Measurements from ENCODE around the gene ASB4. TPM values are rescaled to one million over a fixed set of nuclear protein-coding genes. Genes with fewer than 3 reads are reported as not detected.

The ASB4 gene
- total RNA-seq, 1 donor from 2014 or later = 0.31 TPM

DNA sequence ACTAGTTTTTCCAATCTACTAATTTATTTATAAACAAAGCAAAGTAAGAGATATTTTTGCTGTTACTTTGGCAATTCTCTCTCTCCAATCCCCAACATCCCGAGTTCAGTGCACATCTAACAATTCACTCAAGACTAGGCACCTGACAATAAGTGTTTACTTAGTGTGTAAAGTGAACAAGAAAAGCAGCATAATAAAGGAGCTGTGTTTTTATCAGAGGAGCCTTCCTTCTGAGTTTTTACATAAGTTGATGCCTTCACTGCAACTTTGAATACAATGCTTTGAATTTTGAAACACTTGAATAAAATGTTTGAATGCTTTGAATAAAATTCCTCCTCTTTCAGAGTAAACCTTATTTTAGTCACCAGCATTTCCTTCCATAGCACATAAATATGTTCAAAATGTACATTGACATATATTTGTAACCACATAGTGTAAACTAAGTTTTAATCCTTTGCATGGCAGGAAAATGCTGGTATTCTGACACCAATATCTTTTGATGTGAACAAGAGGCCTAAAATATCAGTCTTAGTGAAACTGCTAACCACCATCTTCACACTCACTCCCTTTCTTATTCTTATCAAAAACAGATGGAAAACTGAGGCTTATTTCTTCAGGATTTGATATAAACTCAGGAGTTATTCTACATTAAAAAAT lies 99.2 kb downstream of the ASB4 start:
- peaks cover 3% of the 10 kb centered on the region for H3K36me3 Mint-ChIP-seq

DNA sequence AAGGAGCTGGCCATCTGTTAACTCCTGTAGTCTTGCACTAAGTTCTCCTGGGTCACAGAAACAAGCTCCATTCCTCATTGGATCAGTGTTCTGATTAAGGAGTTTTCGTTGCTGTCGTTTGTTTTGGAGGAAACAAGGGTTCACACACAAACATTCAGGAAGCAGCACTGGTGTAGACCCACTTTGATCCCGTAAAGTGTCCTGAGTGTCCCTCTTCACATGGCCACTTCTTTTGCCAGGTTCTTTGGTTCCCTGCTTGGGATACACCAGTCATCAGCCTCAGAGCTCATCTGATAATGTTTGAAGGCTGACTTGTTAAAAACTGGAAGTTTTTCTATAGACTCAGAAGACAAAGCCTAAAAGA lies 99.7 kb downstream of the ASB4 start:
- no peaks in the 10 kb centered on the region for H3K27me3 Mint-ChIP-seq
- H3K27ac Mint-ChIP-seq = no peak overlapping the region
- no peak for DNase-seq (ENCODE audit: extremely low spot score, unreplicated experiment)
- no peak overlapping the region for H3K4me3 Mint-ChIP-seq
- H3K9me3 Mint-ChIP-seq = no peaks in the 10 kb centered on the region
- peaks cover 4% of the 10 kb centered on the region for H3K4me1 Mint-ChIP-seq (ENCODE audit: unreplicated experiment)
- H3K36me3 Mint-ChIP-seq = peaks cover 3% of the 10 kb centered on the region
- TF ChIP-seq CTCF (conservative IDR thresholded peaks at IDR 0.05) = no peak

More for the DNA sequence above, 99.2 kb downstream of the ASB4 start:
- no peaks in the 10 kb centered on the region for H3K27me3 Mint-ChIP-seq
- H3K27ac Mint-ChIP-seq = no peak overlapping the region
- no peak overlapping the region for H3K4me3 Mint-ChIP-seq
- H3K9me3 Mint-ChIP-seq = no peaks in the 10 kb centered on the region
- H3K4me1 Mint-ChIP-seq (ENCODE audit: unreplicated experiment) = peaks cover 4% of the 10 kb centered on the region
- TF ChIP-seq CTCF (conservative IDR thresholded peaks at IDR 0.05) = no peak
- DNase-seq (ENCODE audit: extremely low spot score, unreplicated experiment) = no peak

DNA sequence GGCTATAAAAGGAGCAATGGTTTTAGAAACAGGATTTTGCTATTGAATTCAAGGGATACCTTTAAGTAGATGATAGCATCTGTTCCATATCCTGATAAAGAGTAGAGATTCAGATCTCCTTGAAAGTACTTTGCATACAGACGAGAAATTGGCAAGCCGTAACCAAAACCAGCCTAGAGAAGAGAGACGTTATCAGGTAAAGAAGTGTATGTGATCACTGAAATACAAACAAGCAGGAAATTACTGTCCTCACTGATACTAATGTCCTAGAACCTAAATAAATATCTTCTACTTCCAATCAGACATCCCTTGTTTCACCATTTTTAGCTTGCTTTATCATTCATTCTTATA lies 101.2 kb downstream of the ASB4 start:
- H3K27ac Mint-ChIP-seq = no peak overlapping the region
- H3K4me3 Mint-ChIP-seq = no peak overlapping the region
- no peaks in the 10 kb centered on the region for H3K9me3 Mint-ChIP-seq
- H3K4me1 Mint-ChIP-seq (ENCODE audit: unreplicated experiment) = peaks cover 4% of the 10 kb centered on the region
- no peaks in the 10 kb centered on the region for H3K27me3 Mint-ChIP-seq
- no peak for TF ChIP-seq CTCF (conservative IDR thresholded peaks at IDR 0.05)
- no peak for DNase-seq (ENCODE audit: extremely low spot score, unreplicated experiment)
- peaks cover 3% of the 10 kb centered on the region for H3K36me3 Mint-ChIP-seq

DNA sequence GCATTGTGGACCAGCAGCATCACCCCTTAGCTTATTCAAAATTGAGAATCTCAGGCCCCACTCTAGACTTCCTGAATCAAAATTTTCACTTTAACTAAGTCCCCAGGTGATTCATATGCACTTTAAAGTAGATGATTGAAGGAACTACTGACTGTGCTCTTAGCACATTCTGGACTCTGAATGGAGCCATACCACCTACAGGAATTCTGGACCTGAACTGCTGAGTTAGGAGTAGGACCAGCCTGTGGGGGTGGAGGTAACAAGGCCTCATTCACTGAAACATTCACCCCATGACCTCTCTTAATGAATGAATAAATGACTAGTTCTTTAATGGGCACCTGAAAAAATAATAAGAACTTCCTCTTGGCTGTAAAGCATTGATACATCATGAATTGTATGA lies 103.3 kb downstream of the ASB4 start:
- Mint-ChIP-seq H3K4me1 (ENCODE audit: unreplicated experiment) (peaks cover 4% of the 10 kb centered on the region), H3K4me3 (no peak overlapping the region), H3K27me3 (no peaks in the 10 kb centered on the region), H3K9me3 (no peaks in the 10 kb centered on the region), H3K36me3 (peaks cover 3% of the 10 kb centered on the region), H3K27ac (no peak overlapping the region)
- no peak for TF ChIP-seq CTCF (conservative IDR thresholded peaks at IDR 0.05)
- DNase-seq (ENCODE audit: extremely low spot score, unreplicated experiment) = no peak

GRCh38 chr7:95589766-95590165 lies 104.0 kb downstream of the ASB4 start:
- H3K36me3 Mint-ChIP-seq = peaks cover 3% of the 10 kb centered on the region
- no peaks in the 10 kb centered on the region for H3K9me3 Mint-ChIP-seq
- no peak overlapping the region for H3K27ac Mint-ChIP-seq
- TF ChIP-seq CTCF (conservative IDR thresholded peaks at IDR 0.05) = no peak
- H3K4me1 Mint-ChIP-seq (ENCODE audit: unreplicated experiment) = peaks cover 4% of the 10 kb centered on the region
- no peaks in the 10 kb centered on the region for H3K27me3 Mint-ChIP-seq
- DNase-seq (ENCODE audit: extremely low spot score, unreplicated experiment) = no peak
- no peak overlapping the region for H3K4me3 Mint-ChIP-seq

Other genes with a start within 250 kb of the ASB4 start
- 0.99 and 3.0 TPM in 2 replicates for gene PON1, start 161.4 kb upstream of the ASB4 start, total RNA-seq (ENCODE audit: low replicate concordance)
- gene PON3, start 89.6 kb upstream of the ASB4 start, total RNA-seq (ENCODE audit: low replicate concordance) = 0.17 and 1.2 TPM in 2 replicates
- 45.4 and 79.2 TPM in 2 replicates for gene PON2, start 50.9 kb upstream of the ASB4 start, total RNA-seq (ENCODE audit: low replicate concordance)
- gene PDK4, start 110.6 kb downstream of the ASB4 start, total RNA-seq (ENCODE audit: low replicate concordance) = 11.7 and 18.3 TPM in 2 replicates